ENCODE data around the gene ZMAT1. TPM values are rescaled to one million over a fixed set of nuclear protein-coding genes. Genes with fewer than 3 reads are reported as not detected.
A peak's percentile ranks its signal among the peaks of the same experiment; 100 is the strongest.
"Not testable (repeated sequence)": the region's sequence is repeated elsewhere in the genome, so short reads cannot be mapped to it uniquely, and the experiment has no call there.

Gene ZMAT1
- total RNA-seq = 4.7 and 4.9 TPM in 2 replicates
- long read RNA-seq, partial matches to known transcripts = 0 of 1 reads
- long read RNA-seq, other reads (novel, unspliced or antisense) = 1 of 1 reads

DNA sequence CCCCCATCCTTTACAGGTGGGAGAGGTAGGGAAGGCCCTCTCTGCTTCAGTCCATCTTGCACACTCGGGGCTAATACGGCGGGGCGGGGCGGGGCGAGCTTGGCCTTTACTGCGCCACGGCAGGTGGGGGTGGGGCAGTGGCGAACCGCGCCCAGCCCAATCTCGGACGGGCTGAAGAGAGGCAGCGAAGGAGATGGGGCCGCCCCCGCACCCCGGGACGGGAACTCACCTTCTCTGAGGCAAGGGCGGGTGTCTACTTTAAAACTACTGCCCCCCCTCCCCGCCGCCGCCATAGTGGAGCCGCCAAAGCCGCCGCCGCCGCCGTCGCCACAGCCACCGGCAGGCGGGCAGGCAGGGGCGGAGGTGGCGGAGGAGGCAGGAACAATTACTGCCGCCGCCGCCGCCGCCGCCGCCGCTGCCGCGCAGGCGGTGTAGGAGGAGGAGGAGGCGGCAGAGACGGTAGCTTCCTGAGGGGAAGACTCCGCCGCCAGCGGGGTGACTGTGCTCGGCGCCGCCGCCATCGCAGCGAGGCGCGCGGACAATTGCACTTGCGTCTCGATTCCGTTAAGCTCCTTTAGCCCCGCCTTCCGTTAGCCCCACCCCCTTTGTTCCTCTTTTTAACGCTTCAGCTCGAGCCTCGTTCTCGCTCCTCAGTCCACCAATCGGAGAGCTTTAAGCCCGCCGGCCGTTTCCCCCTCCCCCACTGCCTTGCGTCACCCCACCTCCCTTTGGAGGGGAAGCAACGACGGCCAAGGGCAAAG lies at the start of gene ZMAT1:
ZMAT1 (minus strand) TSS at position 540 of the 761 bp plus-strand sequence; CDS start at position 521, 19 bp downstream.
- Mint-ChIP-seq H3K9me3 (peaks cover 9% of the 10 kb centered on the region), H3K27ac (ENCODE audit: unreplicated experiment) (peak within 1 kb of the TSS; percentile 16), H3K36me3 (ENCODE audit: low read depth) (peaks cover 7% of the 10 kb centered on the region), H3K27me3 (ENCODE audit: low read depth) (no peaks in the 10 kb centered on the region), H3K4me3 (peak within 1 kb of the TSS; percentile 85), H3K4me1 (peaks cover 7% of the 10 kb centered on the region)
- DNase-seq (ENCODE audit: low read depth, low spot score) = peak; percentile 76
- peak; percentile 17 for TF ChIP-seq CTCF (conservative IDR thresholded peaks at IDR 0.05)

GRCh38 chrX:101977106-101977505 lies 45.3 kb upstream of the ZMAT1 start:
- peaks cover 14% of the 10 kb centered on the region for H3K9me3 Mint-ChIP-seq

GRCh38 chrX:101973066-101973465 lies 41.2 kb upstream of the ZMAT1 start:
- TF ChIP-seq CTCF (conservative IDR thresholded peaks at IDR 0.05) = no peak
- no peaks in the 10 kb centered on the region for H3K36me3 Mint-ChIP-seq (ENCODE audit: low read depth)
- H3K27ac Mint-ChIP-seq (ENCODE audit: unreplicated experiment) = no peak overlapping the region
- H3K9me3 Mint-ChIP-seq = peaks cover 15% of the 10 kb centered on the region
- DNase-seq (ENCODE audit: low read depth, low spot score) = no peak
- no peak overlapping the region for H3K4me3 Mint-ChIP-seq
- no peaks in the 10 kb centered on the region for H3K27me3 Mint-ChIP-seq (ENCODE audit: low read depth)
- no peaks in the 10 kb centered on the region for H3K4me1 Mint-ChIP-seq

More at GRCh38 chrX:101977106-101977505, 45.3 kb upstream of the ZMAT1 start:
- no peak for TF ChIP-seq CTCF (conservative IDR thresholded peaks at IDR 0.05)
- no peak overlapping the region for H3K4me3 Mint-ChIP-seq
- H3K36me3 Mint-ChIP-seq (ENCODE audit: low read depth) = no peaks in the 10 kb centered on the region
- no peaks in the 10 kb centered on the region for H3K27me3 Mint-ChIP-seq (ENCODE audit: low read depth)
- no peaks in the 10 kb centered on the region for H3K4me1 Mint-ChIP-seq
- no peak for DNase-seq (ENCODE audit: low read depth, low spot score)
- no peak overlapping the region for H3K27ac Mint-ChIP-seq (ENCODE audit: unreplicated experiment)

DNA sequence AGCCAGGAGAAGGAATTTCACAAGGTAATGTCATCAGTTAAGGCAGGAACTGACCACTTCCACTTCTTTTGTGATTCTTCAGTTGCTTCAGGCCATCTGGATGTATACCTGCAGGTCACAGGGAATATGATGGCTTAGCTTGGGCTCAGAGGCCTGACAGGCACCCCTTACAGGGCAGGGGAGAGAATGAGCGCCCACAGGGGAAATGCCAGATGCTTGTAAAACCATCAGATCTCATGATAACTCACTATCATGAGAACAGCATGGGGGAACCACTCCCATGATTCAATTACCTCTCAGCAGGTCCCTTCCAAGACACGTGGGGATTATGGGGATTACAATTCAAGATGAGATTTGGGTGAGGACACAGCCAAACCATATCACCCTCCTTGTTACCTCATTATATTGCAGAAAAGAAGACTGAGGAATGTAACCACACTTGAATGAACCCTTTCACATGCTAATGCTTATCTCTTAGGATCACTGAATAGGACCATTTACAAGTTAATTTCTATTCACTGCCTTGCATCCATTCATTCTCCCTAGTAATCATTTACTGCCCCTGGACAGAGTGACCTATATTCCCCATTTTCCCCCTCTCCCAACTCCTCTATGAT lies 33.2 kb upstream of the ZMAT1 start:
- H3K4me3 Mint-ChIP-seq; H3K9me3 Mint-ChIP-seq; H3K27me3 Mint-ChIP-seq (ENCODE audit: low read depth); DNase-seq (ENCODE audit: low read depth, low spot score); H3K36me3 Mint-ChIP-seq (ENCODE audit: low read depth); H3K27ac Mint-ChIP-seq (ENCODE audit: unreplicated experiment); H3K4me1 Mint-ChIP-seq: not testable (repeated sequence)

DNA sequence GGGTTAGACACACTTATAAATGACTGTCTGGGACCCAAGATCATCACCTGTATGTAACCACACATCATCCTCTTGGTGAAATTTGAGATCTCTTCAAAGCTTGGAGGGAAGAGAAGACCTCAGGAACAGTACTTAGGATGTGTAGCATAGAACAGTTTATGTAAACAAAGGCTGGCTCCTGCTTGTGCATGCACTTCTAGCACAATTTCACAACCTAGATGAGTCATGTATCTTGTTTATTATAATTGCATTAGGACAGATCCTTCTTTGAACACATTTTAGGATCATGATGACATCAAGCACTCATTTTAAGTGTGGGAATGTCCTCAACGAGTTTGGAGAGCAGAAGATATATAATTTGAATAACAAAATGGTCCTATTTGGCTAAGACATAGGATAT lies 26.3 kb upstream of the ZMAT1 start:
- Mint-ChIP-seq H3K27ac (ENCODE audit: unreplicated experiment) (no peak overlapping the region), H3K9me3 (peaks cover 13% of the 10 kb centered on the region), H3K27me3 (ENCODE audit: low read depth) (no peaks in the 10 kb centered on the region), H3K4me3 (no peak overlapping the region), H3K36me3 (ENCODE audit: low read depth) (no peaks in the 10 kb centered on the region), H3K4me1 (no peaks in the 10 kb centered on the region)
- TF ChIP-seq CTCF (conservative IDR thresholded peaks at IDR 0.05) = no peak
- no peak for DNase-seq (ENCODE audit: low read depth, low spot score)

DNA sequence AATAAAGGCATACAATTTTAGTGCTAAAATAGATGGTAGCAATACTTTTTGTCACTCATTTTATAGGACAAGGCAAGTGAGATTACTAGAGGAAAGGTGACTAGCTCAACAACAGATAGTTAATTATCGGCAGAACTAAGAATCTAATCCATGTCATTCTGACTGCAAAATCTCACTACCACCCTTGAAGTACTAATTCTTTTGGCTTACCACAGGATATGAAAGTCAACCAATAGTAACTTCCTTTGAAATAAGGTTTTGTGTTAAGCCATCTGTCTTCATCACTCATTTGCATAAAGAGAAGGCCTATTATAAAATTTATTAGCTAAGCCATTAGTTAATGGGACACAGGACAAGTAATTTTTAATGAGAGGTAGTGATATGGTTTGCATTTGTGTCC lies 25.3 kb upstream of the ZMAT1 start:
- Mint-ChIP-seq H3K4me3 (no peak overlapping the region), H3K9me3 (peaks cover 18% of the 10 kb centered on the region), H3K27ac (ENCODE audit: unreplicated experiment) (no peak overlapping the region), H3K27me3 (ENCODE audit: low read depth) (no peaks in the 10 kb centered on the region), H3K4me1 (no peaks in the 10 kb centered on the region), H3K36me3 (ENCODE audit: low read depth) (no peaks in the 10 kb centered on the region)
- TF ChIP-seq CTCF (conservative IDR thresholded peaks at IDR 0.05) = no peak
- DNase-seq (ENCODE audit: low read depth, low spot score) = no peak

Measured in neural crest cell (in vitro differentiated cells).